Measurements from ENCODE around the gene IMMP2L. TPM values are rescaled to one million over a fixed set of nuclear protein-coding genes. Genes with fewer than 3 reads are reported as not detected.

IMMP2L gene
- polyA plus RNA-seq, 4 donors = 10.5 to 20.1 (median 14.1) TPM

- Histone ChIP-seq H3K27ac (ENCODE audit: low read depth in 1 of 3, low read length in 2 of 3) (no peak overlapping the region), H3K9me3 (ENCODE audit: control insufficient read depth in 2 of 2, insufficient read depth in 1 of 2, low read depth in 1 of 2, low read length in 1 of 2) (no peaks in the 10 kb centered on the region), H3K4me3 (ENCODE audit: low read depth in 1 of 3, low read length in 3 of 3) (no peak overlapping the region), H3K36me3 (ENCODE audit: control insufficient read depth in 3 of 3, insufficient read depth in 2 of 3, low read depth in 1 of 3, low read length in 3 of 3) (no peaks in the 10 kb centered on the region), H3K27me3 (ENCODE audit: control insufficient read depth in 3 of 3, insufficient read depth in 3 of 3, low read length in 3 of 3) (no peaks in the 10 kb centered on the region), H3K4me1 (ENCODE audit: control insufficient read depth in 3 of 3, insufficient read depth in 2 of 3, low read depth in 1 of 3, low read length in 2 of 3) (peaks cover 0 to 2% (median 0%) of the 10 kb centered on the region in 3 donors)
- WGBS, 3 donors = 89 to 98% (median 97%) methylated on average over 3 of the region's 3 CpGs
- DNase-seq (no peak), FAIRE-seq (no peak)
Observed at GRCh38 chr7:111085356-111085755, 476.9 kb downstream of the IMMP2L start.

GRCh38 chr7:111083413-111083812 is 478.9 kb downstream of the IMMP2L start:
- no peaks in the 10 kb centered on the region for H3K9me3 ChIP-seq (ENCODE audit: control insufficient read depth in 2 of 2, insufficient read depth in 1 of 2, low read depth in 1 of 2, low read length in 1 of 2)
- no peak overlapping the region for H3K27ac ChIP-seq (ENCODE audit: low read depth in 1 of 3, low read length in 2 of 3)
- DNase-seq = peak in 1 of 2 donors; percentile 53
- H3K27me3 ChIP-seq (ENCODE audit: control insufficient read depth in 3 of 3, insufficient read depth in 3 of 3, low read length in 3 of 3) = no peaks in the 10 kb centered on the region
- WGBS, 3 donors = 41 to 75% (median 57%) methylated on average over 5 of the region's 5 CpGs
- H3K4me1 ChIP-seq (ENCODE audit: control insufficient read depth in 3 of 3, insufficient read depth in 2 of 3, low read depth in 1 of 3, low read length in 2 of 3) = peaks cover 0 to 2% (median 0%) of the 10 kb centered on the region in 3 donors
- no peak overlapping the region for H3K4me3 ChIP-seq (ENCODE audit: low read depth in 1 of 3, low read length in 3 of 3)
- FAIRE-seq = no peak
- no peaks in the 10 kb centered on the region for H3K36me3 ChIP-seq (ENCODE audit: control insufficient read depth in 3 of 3, insufficient read depth in 2 of 3, low read depth in 1 of 3, low read length in 3 of 3)

- Histone ChIP-seq H3K36me3 (ENCODE audit: control insufficient read depth in 3 of 3, insufficient read depth in 2 of 3, low read depth in 1 of 3, low read length in 3 of 3) (no peaks in the 10 kb centered on the region), H3K9me3 (ENCODE audit: control insufficient read depth in 2 of 2, insufficient read depth in 1 of 2, low read depth in 1 of 2, low read length in 1 of 2) (no peaks in the 10 kb centered on the region), H3K4me1 (ENCODE audit: control insufficient read depth in 3 of 3, insufficient read depth in 2 of 3, low read depth in 1 of 3, low read length in 2 of 3) (peaks cover 0 to 2% (median 0%) of the 10 kb centered on the region in 3 donors), H3K27ac (ENCODE audit: low read depth in 1 of 3, low read length in 2 of 3) (peak overlapping the region in 1 of 3 donors; percentile 37), H3K27me3 (ENCODE audit: control insufficient read depth in 3 of 3, insufficient read depth in 3 of 3, low read length in 3 of 3) (no peaks in the 10 kb centered on the region), H3K4me3 (ENCODE audit: low read depth in 1 of 3, low read length in 3 of 3) (no peak overlapping the region)
- FAIRE-seq = no peak
- no peak for DNase-seq
- WGBS, 3 donors = 62 to 69% (median 67%) methylated on average over 4 of the region's 4 CpGs
Observed at GRCh38 chr7:111082351-111082750, 479.9 kb downstream of the IMMP2L start.

GRCh38 chr7:111081546-111082267 is 480.6 kb downstream of the IMMP2L start:
- DNase-seq (no peak), FAIRE-seq (no peak)
- Histone ChIP-seq H3K27ac (ENCODE audit: low read depth in 1 of 3, low read length in 2 of 3) (no peak overlapping the region), H3K36me3 (ENCODE audit: control insufficient read depth in 3 of 3, insufficient read depth in 2 of 3, low read depth in 1 of 3, low read length in 3 of 3) (no peaks in the 10 kb centered on the region), H3K4me3 (ENCODE audit: low read depth in 1 of 3, low read length in 3 of 3) (no peak overlapping the region), H3K9me3 (ENCODE audit: control insufficient read depth in 2 of 2, insufficient read depth in 1 of 2, low read depth in 1 of 2, low read length in 1 of 2) (no peaks in the 10 kb centered on the region), H3K27me3 (ENCODE audit: control insufficient read depth in 3 of 3, insufficient read depth in 3 of 3, low read length in 3 of 3) (no peaks in the 10 kb centered on the region), H3K4me1 (ENCODE audit: control insufficient read depth in 3 of 3, insufficient read depth in 2 of 3, low read depth in 1 of 3, low read length in 2 of 3) (peaks cover 0 to 2% (median 0%) of the 10 kb centered on the region in 3 donors)
- WGBS, 3 donors = 64 to 71% (median 68%) methylated on average over 4 of the region's 4 CpGs

DNA sequence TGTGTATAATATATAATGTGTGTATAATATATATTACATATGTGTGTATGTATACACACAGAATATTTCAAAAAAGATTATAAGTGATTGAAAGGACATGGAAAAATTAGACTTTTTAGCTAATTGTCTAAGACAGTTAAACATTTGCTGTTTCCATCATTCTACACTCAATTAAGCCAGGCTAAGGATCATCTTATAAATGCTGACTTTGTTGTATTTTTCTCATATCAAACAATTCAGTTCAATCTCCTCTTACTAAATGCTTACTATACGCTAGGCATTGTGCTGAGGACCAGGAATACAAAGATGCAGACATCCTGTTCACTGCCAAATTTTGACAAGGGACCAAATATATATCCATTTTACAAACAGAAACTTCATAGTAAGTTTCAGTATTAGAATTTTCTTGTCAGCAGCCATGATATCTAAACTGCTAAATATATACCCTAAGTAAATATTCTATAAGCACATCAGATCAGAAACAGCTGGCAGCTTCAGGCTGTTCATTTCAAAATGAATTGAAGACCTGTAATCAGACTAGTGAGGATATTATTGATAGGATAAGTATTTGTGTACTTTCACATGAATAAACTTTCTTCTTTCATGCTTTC is 481.7 kb downstream of the IMMP2L start:
- no peak for DNase-seq
- H3K9me3 ChIP-seq (ENCODE audit: control insufficient read depth in 2 of 2, insufficient read depth in 1 of 2, low read depth in 1 of 2, low read length in 1 of 2) = no peaks in the 10 kb centered on the region
- no peaks in the 10 kb centered on the region for H3K27me3 ChIP-seq (ENCODE audit: control insufficient read depth in 3 of 3, insufficient read depth in 3 of 3, low read length in 3 of 3)
- H3K4me1 ChIP-seq (ENCODE audit: control insufficient read depth in 3 of 3, insufficient read depth in 2 of 3, low read depth in 1 of 3, low read length in 2 of 3) = peaks cover 0 to 2% (median 0%) of the 10 kb centered on the region in 3 donors
- H3K27ac ChIP-seq (ENCODE audit: low read depth in 1 of 3, low read length in 2 of 3) = no peak overlapping the region
- no peak for FAIRE-seq
- H3K36me3 ChIP-seq (ENCODE audit: control insufficient read depth in 3 of 3, insufficient read depth in 2 of 3, low read depth in 1 of 3, low read length in 3 of 3) = no peaks in the 10 kb centered on the region
- 94 to 100% (median 95%) methylated on average over 1 of the region's 1 CpG for WGBS, 3 donors
- no peak overlapping the region for H3K4me3 ChIP-seq (ENCODE audit: low read depth in 1 of 3, low read length in 3 of 3)

- peaks cover 0 to 2% (median 0%) of the 10 kb centered on the region in 3 donors for H3K4me1 ChIP-seq (ENCODE audit: control insufficient read depth in 3 of 3, insufficient read depth in 2 of 3, low read depth in 1 of 3, low read length in 2 of 3)
- H3K9me3 ChIP-seq (ENCODE audit: control insufficient read depth in 2 of 2, insufficient read depth in 1 of 2, low read depth in 1 of 2, low read length in 1 of 2) = no peaks in the 10 kb centered on the region
- no peaks in the 10 kb centered on the region for H3K36me3 ChIP-seq (ENCODE audit: control insufficient read depth in 3 of 3, insufficient read depth in 2 of 3, low read depth in 1 of 3, low read length in 3 of 3)
- 94 to 100% (median 98%) methylated on average over 2 of the region's 2 CpGs for WGBS, 3 donors
- H3K27me3 ChIP-seq (ENCODE audit: control insufficient read depth in 3 of 3, insufficient read depth in 3 of 3, low read length in 3 of 3) = no peaks in the 10 kb centered on the region
- FAIRE-seq = no peak
- DNase-seq = no peak
- no peak overlapping the region for H3K4me3 ChIP-seq (ENCODE audit: low read depth in 1 of 3, low read length in 3 of 3)
- H3K27ac ChIP-seq (ENCODE audit: low read depth in 1 of 3, low read length in 2 of 3) = no peak overlapping the region
Observed at GRCh38 chr7:111077001-111077400, 485.3 kb downstream of the IMMP2L start.

GRCh38 chr7:111076205-111076604 is 486.1 kb downstream of the IMMP2L start:
- peaks cover 0 to under 1% (median 0%) of the 10 kb centered on the region in 3 donors for H3K4me1 ChIP-seq (ENCODE audit: control insufficient read depth in 3 of 3, insufficient read depth in 2 of 3, low read depth in 1 of 3, low read length in 2 of 3)
- FAIRE-seq = no peak
- H3K27ac ChIP-seq (ENCODE audit: low read depth in 1 of 3, low read length in 2 of 3) = no peak overlapping the region
- H3K27me3 ChIP-seq (ENCODE audit: control insufficient read depth in 3 of 3, insufficient read depth in 3 of 3, low read length in 3 of 3) = no peaks in the 10 kb centered on the region
- no peaks in the 10 kb centered on the region for H3K9me3 ChIP-seq (ENCODE audit: control insufficient read depth in 2 of 2, insufficient read depth in 1 of 2, low read depth in 1 of 2, low read length in 1 of 2)
- no peak overlapping the region for H3K4me3 ChIP-seq (ENCODE audit: low read depth in 1 of 3, low read length in 3 of 3)
- H3K36me3 ChIP-seq (ENCODE audit: control insufficient read depth in 3 of 3, insufficient read depth in 2 of 3, low read depth in 1 of 3, low read length in 3 of 3) = no peaks in the 10 kb centered on the region
- DNase-seq = no peak

DNA sequence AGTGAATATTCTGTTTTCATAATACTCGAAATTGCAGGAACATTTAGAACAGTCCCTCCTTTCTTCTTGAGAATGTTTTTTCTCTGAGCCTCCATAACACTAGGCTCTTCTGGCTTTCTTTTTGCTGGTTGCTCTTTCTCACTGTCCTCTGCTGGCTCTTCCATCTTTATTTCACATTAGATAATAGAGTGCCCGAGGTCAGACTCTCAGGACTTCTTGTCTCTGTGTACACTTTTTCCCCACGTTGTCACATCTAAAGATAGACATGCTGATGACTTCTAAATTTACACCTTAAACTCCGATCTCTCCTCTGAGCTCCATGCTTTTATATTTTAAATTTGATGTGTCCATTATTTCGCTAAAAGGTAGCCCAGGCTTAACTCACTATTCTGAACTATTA is 486.8 kb downstream of the IMMP2L start:
- Histone ChIP-seq H3K4me3 (ENCODE audit: low read depth in 1 of 3, low read length in 3 of 3) (no peak overlapping the region), H3K36me3 (ENCODE audit: control insufficient read depth in 3 of 3, insufficient read depth in 2 of 3, low read depth in 1 of 3, low read length in 3 of 3) (no peaks in the 10 kb centered on the region), H3K27me3 (ENCODE audit: control insufficient read depth in 3 of 3, insufficient read depth in 3 of 3, low read length in 3 of 3) (no peaks in the 10 kb centered on the region), H3K27ac (ENCODE audit: low read depth in 1 of 3, low read length in 2 of 3) (no peak overlapping the region), H3K4me1 (ENCODE audit: control insufficient read depth in 3 of 3, insufficient read depth in 2 of 3, low read depth in 1 of 3, low read length in 2 of 3) (no peaks in the 10 kb centered on the region), H3K9me3 (ENCODE audit: control insufficient read depth in 2 of 2, insufficient read depth in 1 of 2, low read depth in 1 of 2, low read length in 1 of 2) (no peaks in the 10 kb centered on the region)
- 91 to 93% (median 91%) methylated on average over 5 of the region's 5 CpGs for WGBS, 3 donors
- FAIRE-seq (no peak), DNase-seq (no peak)

All from small intestine (tissue), 7 donors.